ENCODE results near the gene EPHB1. TPM values are rescaled to one million over a fixed set of nuclear protein-coding genes. Genes with fewer than 3 reads are reported as not detected.

The EPHB1 gene
- polyA plus RNA-seq, 1 of the 3 experiments (the other 2 are of a cell fraction), result 1.2 TPM

- TF ChIP-seq CTCF (IDR thresholded peaks at IDR 0.05), result no peak
- TF ChIP-seq NFIC (IDR thresholded peaks at IDR 0.05; ENCODE audit: borderline replicate concordance), result no peak
- no peak for TF ChIP-seq SMC3 (IDR thresholded peaks at IDR 0.05; ENCODE audit: low read depth, low read length)
- TF ChIP-seq IRF3 (IDR thresholded peaks at IDR 0.05; ENCODE audit: low read depth, low read length), result no peak
- TF ChIP-seq, protein P1, sequence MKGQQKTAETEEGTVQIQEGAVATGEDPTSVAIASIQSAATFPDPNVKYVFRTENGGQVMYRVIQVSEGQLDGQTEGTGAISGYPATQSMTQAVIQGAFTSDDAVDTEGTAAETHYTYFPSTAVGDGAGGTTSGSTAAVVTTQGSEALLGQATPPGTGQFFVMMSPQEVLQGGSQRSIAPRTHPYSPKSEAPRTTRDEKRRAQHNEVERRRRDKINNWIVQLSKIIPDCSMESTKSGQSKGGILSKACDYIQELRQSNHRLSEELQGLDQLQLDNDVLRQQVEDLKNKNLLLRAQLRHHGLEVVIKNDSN (IDR thresholded peaks at IDR 0.05; ENCODE audit: borderline replicate concordance, low read depth), result no peak
- no peak for TF ChIP-seq GATA2 (CRISPR knock-in tag; IDR thresholded peaks at IDR 0.05)
- TF ChIP-seq NRF1 (IDR thresholded peaks at IDR 0.05; ENCODE audit: low read depth, low read length), result no peak
- TF ChIP-seq TAF1 (IDR thresholded peaks at IDR 0.05; ENCODE audit: borderline replicate concordance, low read depth, low read length), result no peak
- TF ChIP-seq, protein P2, sequence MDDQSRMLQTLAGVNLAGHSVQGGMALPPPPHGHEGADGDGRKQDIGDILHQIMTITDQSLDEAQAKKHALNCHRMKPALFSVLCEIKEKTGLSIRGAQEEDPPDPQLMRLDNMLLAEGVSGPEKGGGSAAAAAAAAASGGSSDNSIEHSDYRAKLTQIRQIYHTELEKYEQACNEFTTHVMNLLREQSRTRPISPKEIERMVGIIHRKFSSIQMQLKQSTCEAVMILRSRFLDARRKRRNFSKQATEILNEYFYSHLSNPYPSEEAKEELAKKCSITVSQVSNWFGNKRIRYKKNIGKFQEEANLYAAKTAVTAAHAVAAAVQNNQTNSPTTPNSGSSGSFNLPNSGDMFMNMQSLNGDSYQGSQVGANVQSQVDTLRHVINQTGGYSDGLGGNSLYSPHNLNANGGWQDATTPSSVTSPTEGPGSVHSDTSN (IDR thresholded peaks at IDR 0.05), result no peak
Observed at GRCh38 chr3:135020181-135020580, 225.1 kb downstream of the EPHB1 start (continued).

DNA sequence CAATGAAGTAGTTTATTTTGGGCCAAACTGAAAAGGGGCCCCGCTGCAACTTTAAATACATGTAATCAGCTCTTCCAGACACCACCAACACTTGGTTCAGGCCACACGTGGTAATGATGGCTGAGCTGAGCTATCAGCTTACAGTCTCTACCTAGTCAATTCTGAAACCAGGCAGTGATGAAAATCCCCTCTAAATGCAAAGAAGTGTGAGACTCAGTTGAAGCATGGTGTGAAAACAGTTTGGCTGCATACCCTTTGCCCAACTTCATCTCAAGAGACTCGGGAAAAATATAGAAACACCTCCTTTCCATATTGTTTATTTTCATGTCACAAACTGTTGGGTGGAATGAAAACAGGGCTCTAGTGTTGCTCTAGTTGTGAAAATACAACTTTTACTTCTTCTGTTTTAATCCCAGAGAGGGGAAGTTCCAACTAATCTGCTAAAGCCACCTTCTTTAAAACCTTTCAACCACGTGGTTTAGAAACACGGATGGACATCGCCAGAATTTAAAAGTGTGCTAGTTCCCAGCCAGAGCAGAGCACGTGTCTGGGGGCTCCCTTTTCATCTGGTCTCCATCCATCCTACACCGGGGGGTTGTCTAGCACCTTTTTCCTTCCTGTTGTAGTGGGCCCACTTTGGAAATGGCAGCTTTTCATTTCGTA lies 229.1 kb downstream of the EPHB1 start:
- POLR2A ChIA-PET, result no interaction called here
- Histone ChIP-seq H3K9me2 (no peaks in the 10 kb centered on the region), H3K36me3 (replicated peaks in 1 of 2; ENCODE audit: control insufficient read depth in 1 of 2, insufficient read depth in 2 of 2, low read length in 1 of 2) (no peaks in the 10 kb centered on the region), H4K20me1 (ENCODE audit: insufficient read depth) (no peaks in the 10 kb centered on the region), H3K9me3 (no peaks in the 10 kb centered on the region), H3K27me3 (ENCODE audit: insufficient read depth) (no peaks in the 10 kb centered on the region), H2AFZ (ENCODE audit: low read depth) (no peak overlapping the region), H3K4me3 (ENCODE audit: low read depth in 2 of 2, low read length in 1 of 2) (no peak overlapping the region), H3K4me2 (no peak overlapping the region), H3K79me2 (ENCODE audit: insufficient read depth) (no peaks in the 10 kb centered on the region), H3F3A (replicated peaks; ENCODE audit: insufficient read depth) (no peaks in the 10 kb centered on the region), H3K4me1 (ENCODE audit: control insufficient read depth in 1 of 2, insufficient read depth in 2 of 2, low read depth in 1 of 2, low read length in 1 of 2) (no peaks in the 10 kb centered on the region), H3K27ac (ENCODE audit: low read depth in 2 of 2, low read length in 1 of 2) (no peak overlapping the region), H3K9ac (no peak overlapping the region)
- DNase-seq, result no peak
- WGBS (ENCODE audit: low lambda C conversion rate), result 56% methylated on average over 9 of the region's 9 CpGs
- CTCF ChIA-PET, result no interaction called here
- TF ChIP-seq FOXM1 (IDR thresholded peaks at IDR 0.05; ENCODE audit: low read depth) (no peak), USF2 (IDR thresholded peaks at IDR 0.05; ENCODE audit: borderline replicate concordance, low read depth, low read length) (no peak), RCOR1 (IDR thresholded peaks at IDR 0.05; ENCODE audit: low read length) (no peak), MXI1 (IDR thresholded peaks at IDR 0.05; ENCODE audit: low read depth, low read length) (no peak), EP300 (IDR thresholded peaks at IDR 0.05; ENCODE audit: borderline replicate concordance in 1 of 2, low read depth in 1 of 2, low read length in 1 of 2) (no peak), JUND (IDR thresholded peaks at IDR 0.05) (no peak), RXRA (IDR thresholded peaks at IDR 0.05; ENCODE audit: borderline replicate concordance, low read depth) (no peak), TAF1 (IDR thresholded peaks at IDR 0.05; ENCODE audit: borderline replicate concordance, low read depth, low read length) (no peak), GATA2 (CRISPR knock-in tag; IDR thresholded peaks at IDR 0.05) (no peak), TEAD4 (IDR thresholded peaks at IDR 0.05; ENCODE audit: borderline replicate concordance, insufficient read depth) (no peak)
- TF ChIP-seq, protein P2 (IDR thresholded peaks at IDR 0.05), result no peak
- TF ChIP-seq, protein P3, sequence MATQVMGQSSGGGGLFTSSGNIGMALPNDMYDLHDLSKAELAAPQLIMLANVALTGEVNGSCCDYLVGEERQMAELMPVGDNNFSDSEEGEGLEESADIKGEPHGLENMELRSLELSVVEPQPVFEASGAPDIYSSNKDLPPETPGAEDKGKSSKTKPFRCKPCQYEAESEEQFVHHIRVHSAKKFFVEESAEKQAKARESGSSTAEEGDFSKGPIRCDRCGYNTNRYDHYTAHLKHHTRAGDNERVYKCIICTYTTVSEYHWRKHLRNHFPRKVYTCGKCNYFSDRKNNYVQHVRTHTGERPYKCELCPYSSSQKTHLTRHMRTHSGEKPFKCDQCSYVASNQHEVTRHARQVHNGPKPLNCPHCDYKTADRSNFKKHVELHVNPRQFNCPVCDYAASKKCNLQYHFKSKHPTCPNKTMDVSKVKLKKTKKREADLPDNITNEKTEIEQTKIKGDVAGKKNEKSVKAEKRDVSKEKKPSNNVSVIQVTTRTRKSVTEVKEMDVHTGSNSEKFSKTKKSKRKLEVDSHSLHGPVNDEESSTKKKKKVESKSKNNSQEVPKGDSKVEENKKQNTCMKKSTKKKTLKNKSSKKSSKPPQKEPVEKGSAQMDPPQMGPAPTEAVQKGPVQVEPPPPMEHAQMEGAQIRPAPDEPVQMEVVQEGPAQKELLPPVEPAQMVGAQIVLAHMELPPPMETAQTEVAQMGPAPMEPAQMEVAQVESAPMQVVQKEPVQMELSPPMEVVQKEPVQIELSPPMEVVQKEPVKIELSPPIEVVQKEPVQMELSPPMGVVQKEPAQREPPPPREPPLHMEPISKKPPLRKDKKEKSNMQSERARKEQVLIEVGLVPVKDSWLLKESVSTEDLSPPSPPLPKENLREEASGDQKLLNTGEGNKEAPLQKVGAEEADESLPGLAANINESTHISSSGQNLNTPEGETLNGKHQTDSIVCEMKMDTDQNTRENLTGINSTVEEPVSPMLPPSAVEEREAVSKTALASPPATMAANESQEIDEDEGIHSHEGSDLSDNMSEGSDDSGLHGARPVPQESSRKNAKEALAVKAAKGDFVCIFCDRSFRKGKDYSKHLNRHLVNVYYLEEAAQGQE (IDR thresholded peaks at IDR 0.05; ENCODE audit: low read depth, low read length), result no peak
- TF ChIP-seq, protein P1 (IDR thresholded peaks at IDR 0.05; ENCODE audit: borderline replicate concordance, low read depth), result no peak
